ENCODE results near the gene LONRF3.

The LONRF3 gene

DNA sequence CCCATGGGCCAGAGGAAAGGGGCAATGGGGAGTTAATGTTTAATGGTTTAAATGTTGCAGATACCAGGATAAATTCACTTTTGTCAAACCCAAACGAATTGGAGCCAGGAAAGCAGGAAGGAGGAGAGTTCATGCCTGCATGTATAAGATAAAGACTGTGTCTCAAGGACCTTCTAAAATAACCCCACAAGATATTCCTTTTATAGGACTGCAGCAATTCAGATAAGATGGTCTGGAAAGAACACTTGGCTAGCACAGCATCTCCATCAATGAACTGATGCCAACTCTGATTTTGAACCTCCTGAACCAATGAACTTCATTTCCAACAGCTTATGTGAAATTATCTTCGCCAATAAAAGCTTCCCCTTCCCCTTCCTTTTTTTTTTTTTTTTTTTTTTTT lies 31.3 kb upstream of the LONRF3 start:
- no peak for TF ChIP-seq FOXP2 (optimal IDR thresholded peaks at IDR 0.05; ENCODE audit: borderline replicate concordance, extremely low read depth, extremely low read length, insufficient read depth)
- TF ChIP-seq, protein P1, sequence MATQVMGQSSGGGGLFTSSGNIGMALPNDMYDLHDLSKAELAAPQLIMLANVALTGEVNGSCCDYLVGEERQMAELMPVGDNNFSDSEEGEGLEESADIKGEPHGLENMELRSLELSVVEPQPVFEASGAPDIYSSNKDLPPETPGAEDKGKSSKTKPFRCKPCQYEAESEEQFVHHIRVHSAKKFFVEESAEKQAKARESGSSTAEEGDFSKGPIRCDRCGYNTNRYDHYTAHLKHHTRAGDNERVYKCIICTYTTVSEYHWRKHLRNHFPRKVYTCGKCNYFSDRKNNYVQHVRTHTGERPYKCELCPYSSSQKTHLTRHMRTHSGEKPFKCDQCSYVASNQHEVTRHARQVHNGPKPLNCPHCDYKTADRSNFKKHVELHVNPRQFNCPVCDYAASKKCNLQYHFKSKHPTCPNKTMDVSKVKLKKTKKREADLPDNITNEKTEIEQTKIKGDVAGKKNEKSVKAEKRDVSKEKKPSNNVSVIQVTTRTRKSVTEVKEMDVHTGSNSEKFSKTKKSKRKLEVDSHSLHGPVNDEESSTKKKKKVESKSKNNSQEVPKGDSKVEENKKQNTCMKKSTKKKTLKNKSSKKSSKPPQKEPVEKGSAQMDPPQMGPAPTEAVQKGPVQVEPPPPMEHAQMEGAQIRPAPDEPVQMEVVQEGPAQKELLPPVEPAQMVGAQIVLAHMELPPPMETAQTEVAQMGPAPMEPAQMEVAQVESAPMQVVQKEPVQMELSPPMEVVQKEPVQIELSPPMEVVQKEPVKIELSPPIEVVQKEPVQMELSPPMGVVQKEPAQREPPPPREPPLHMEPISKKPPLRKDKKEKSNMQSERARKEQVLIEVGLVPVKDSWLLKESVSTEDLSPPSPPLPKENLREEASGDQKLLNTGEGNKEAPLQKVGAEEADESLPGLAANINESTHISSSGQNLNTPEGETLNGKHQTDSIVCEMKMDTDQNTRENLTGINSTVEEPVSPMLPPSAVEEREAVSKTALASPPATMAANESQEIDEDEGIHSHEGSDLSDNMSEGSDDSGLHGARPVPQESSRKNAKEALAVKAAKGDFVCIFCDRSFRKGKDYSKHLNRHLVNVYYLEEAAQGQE (IDR thresholded peaks at IDR 0.05; ENCODE audit: insufficient read depth in 1 of 2, low read depth in 2 of 2, low read length in 2 of 2), result no peak

DNA sequence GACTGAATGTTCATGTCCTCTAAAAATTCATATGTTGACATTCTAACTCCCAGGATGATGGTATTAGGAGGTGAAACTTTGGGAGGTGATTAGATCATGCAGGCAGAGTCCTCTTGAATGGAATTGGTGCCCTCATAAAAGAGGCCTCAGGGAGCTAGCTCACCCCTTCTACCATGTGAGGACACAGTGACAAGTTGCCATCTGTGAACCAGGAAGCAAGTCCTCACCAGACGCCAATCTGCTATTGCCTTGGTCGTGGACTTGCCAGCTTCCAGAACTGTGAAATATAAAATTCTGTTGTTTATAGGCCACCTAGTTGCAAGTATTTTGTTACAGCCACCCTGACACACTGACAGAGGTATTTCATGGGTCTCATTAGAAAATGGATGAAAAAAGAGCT lies 28.5 kb upstream of the LONRF3 start:
- TF ChIP-seq, protein P1 (IDR thresholded peaks at IDR 0.05; ENCODE audit: insufficient read depth in 1 of 2, low read depth in 2 of 2, low read length in 2 of 2), result no peak
- TF ChIP-seq POLR2AphosphoS5 (IDR thresholded peaks at IDR 0.05; ENCODE audit: low read depth, low read length), result no peak
- no peak for TF ChIP-seq FOXP2 (optimal IDR thresholded peaks at IDR 0.05; ENCODE audit: borderline replicate concordance, extremely low read depth, extremely low read length, insufficient read depth)
- no peak for TF ChIP-seq TAF1 (IDR thresholded peaks at IDR 0.05; ENCODE audit: borderline replicate concordance, insufficient read depth, low read length)
- TF ChIP-seq SIN3A (IDR thresholded peaks at IDR 0.05; ENCODE audit: borderline replicate concordance, insufficient read depth, low read length), result no peak

DNA sequence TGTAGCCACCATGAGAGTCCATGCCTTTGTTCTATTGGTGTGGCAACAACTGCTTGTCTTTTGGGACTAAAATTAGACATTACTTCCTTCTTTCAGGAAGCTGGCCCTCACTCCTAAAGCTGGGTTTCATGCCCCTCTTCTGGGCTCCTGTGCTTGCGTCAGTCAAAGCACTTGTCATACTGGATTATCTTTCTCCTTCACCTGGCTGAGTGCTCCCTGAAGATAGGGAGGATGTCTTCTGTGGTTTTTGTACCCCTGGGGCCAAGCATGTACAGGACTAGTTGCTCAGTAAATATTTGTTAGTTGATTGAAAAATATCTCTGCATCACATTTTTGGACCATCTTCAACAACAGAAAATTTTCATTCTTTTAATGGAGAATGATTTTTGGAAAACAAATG lies 26.1 kb upstream of the LONRF3 start:
- TF ChIP-seq POLR2AphosphoS5 (IDR thresholded peaks at IDR 0.05; ENCODE audit: low read depth, low read length) (no peak), TAF1 (IDR thresholded peaks at IDR 0.05; ENCODE audit: borderline replicate concordance, insufficient read depth, low read length) (no peak), FOXP2 (optimal IDR thresholded peaks at IDR 0.05; ENCODE audit: borderline replicate concordance, extremely low read depth, extremely low read length, insufficient read depth) (no peak), SIN3A (IDR thresholded peaks at IDR 0.05; ENCODE audit: borderline replicate concordance, insufficient read depth, low read length) (no peak)
- TF ChIP-seq, protein P1 (IDR thresholded peaks at IDR 0.05; ENCODE audit: insufficient read depth in 1 of 2, low read depth in 2 of 2, low read length in 2 of 2), result no peak

DNA sequence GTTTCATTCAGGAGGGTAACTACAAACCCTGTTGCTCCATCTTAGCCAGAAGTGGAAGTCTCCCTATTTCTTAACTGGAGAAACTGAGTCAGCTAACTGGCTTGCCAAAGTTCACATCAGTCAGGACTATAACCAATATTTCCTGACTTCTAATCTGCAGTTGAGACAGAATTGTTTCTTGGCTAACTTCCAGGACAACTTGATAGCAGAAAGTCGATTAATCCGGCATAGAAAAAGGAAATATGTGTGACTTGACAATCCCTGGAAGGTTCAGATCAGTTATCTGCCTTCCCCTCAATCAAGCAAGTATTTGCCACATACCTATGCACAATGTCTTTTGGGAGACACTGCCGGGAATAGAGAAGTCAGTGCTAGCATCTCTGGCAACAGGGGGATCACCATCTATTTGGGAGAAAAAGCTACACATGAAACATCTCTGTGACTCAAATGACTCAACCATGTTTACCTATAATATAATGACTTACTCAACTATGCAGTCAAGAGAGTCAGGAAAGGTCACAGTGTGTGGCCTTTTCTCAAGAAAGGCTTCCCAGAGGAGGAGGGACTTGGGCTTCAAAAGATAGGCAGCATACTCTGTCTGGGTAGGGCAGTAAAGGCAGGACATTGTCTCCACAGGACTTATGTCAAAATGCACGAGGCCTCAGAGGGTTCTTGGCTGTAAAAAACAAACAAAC lies 12.4 kb upstream of the LONRF3 start:
- TF ChIP-seq FOXP2 (optimal IDR thresholded peaks at IDR 0.05; ENCODE audit: borderline replicate concordance, extremely low read depth, extremely low read length, insufficient read depth) (no peak), TAF1 (IDR thresholded peaks at IDR 0.05; ENCODE audit: borderline replicate concordance, insufficient read depth, low read length) (no peak), POLR2AphosphoS5 (IDR thresholded peaks at IDR 0.05; ENCODE audit: low read depth, low read length) (no peak), SIN3A (IDR thresholded peaks at IDR 0.05; ENCODE audit: borderline replicate concordance, insufficient read depth, low read length) (no peak)
- TF ChIP-seq, protein P1 (IDR thresholded peaks at IDR 0.05; ENCODE audit: insufficient read depth in 1 of 2, low read depth in 2 of 2, low read length in 2 of 2), result no peak

DNA sequence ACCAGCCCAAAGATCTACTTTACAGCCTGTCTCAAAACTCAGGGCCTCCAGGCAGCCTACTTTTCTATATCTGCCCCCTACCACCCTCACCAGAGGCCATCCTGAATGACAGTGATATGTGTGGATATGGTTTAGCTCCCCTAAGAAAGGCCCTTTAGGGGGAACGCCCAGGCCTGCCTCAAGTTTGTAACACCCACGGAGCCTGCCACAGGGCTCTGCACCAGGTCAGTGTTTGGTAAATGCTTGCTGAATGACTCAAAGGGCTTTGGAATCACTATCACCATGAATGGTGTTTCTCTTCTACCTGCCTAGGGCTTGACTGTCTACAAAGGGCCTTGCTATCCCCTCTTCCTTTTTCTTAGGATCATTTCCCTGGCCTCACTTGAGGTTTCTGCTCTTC lies 11.3 kb upstream of the LONRF3 start:
- TF ChIP-seq TAF1 (IDR thresholded peaks at IDR 0.05; ENCODE audit: borderline replicate concordance, insufficient read depth, low read length) (no peak), SIN3A (IDR thresholded peaks at IDR 0.05; ENCODE audit: borderline replicate concordance, insufficient read depth, low read length) (no peak), FOXP2 (optimal IDR thresholded peaks at IDR 0.05; ENCODE audit: borderline replicate concordance, extremely low read depth, extremely low read length, insufficient read depth) (no peak), POLR2AphosphoS5 (IDR thresholded peaks at IDR 0.05; ENCODE audit: low read depth, low read length) (no peak)
- TF ChIP-seq, protein P1 (IDR thresholded peaks at IDR 0.05; ENCODE audit: insufficient read depth in 1 of 2, low read depth in 2 of 2, low read length in 2 of 2), result no peak
